Mononuclear cell (primary cell): ENCODE measurements around the gene BMP7. TPM values are rescaled to one million over a fixed set of nuclear protein-coding genes. Genes with fewer than 3 reads are reported as not detected.

Source experiments
- H3K27me3 ChIP-seq: 2 replicates; pipeline ENCODE4 v1.6.0; 2011; ENCODE audit warnings: low read length, control low read depth; ENCODE audit not compliant: insufficient read depth
- H3K4me1 ChIP-seq: 2 replicates; pipeline ENCODE4 v1.5.1; 2011; ENCODE audit warnings: mild to moderate bottlenecking, low read length, control low read depth; ENCODE audit not compliant: insufficient read depth
- H3K4me3 ChIP-seq: 2 replicates; pipeline ENCODE4 v1.5.1; 2011; ENCODE audit warnings: mild to moderate bottlenecking, low read length, moderate library complexity
- H3K9me3 ChIP-seq: 2 replicates; pipeline ENCODE4 v1.5.1; 2011; ENCODE audit warnings: low read depth, mild to moderate bottlenecking, control low read depth, low read length
- total RNA-seq: library from RNA; depleted of rRNA; stranded (reverse); fragments of >200 nt; gene quantifications from one replicate; pipeline ENCODE4 v1.2.3, GENCODE V29; 2012

BMP7 gene
- total RNA-seq, 1 donor = not detected

DNA sequence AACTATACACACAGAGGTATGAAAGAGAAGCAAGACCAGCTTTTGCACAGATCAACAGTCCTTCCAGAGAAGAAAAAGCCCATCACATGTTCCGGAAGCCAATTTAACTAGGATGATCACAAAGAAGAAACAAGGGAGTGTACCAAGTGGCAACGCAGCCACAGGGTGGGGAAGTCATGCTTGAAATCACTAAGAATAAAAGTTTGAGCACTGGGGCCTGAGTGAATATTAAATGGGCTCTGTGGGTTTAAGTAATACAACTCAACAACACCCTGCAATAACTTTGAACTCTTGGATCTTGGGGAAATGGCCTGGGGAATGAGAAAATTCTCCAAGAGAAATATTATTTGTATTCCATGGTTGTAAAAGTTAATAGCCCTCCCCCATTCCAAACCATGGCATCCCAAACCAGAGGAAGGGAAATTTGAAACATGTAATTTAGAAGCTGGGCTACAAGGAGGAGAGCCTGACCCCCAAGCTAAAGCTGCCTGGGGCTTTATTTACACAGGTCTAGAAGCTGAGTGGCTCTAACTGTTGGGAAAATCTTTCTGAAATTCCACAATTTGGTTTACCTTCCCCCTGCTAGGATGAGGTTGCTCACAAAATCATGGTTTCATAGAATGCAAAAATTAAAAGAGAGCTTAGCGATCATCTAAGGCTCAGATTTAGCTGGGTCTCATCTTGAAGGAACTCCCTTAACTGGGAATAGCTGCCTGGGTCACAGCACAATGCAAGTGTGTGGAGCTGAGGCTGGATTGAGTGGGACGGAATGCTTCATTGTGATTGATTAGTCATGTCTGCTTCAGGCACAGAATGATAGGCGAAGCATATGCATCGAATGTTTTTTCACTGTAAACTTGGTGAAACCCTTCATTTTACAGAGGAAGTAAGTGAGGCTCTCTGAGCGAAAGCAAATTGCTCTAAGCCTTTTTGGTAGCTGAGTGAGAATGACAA, 143.6 kb downstream of the BMP7 start:
- no peaks in the 10 kb centered on the region for H3K9me3 ChIP-seq
- no peaks in the 10 kb centered on the region for H3K27me3 ChIP-seq
- no peaks in the 10 kb centered on the region for H3K4me1 ChIP-seq
- no peak overlapping the region for H3K4me3 ChIP-seq

- Histone ChIP-seq H3K4me1 (no peaks in the 10 kb centered on the region), H3K27me3 (no peaks in the 10 kb centered on the region), H3K9me3 (no peaks in the 10 kb centered on the region), H3K4me3 (no peak overlapping the region)
These were observed 147.5 kb downstream of the BMP7 start for GRCh38 chr20:57118964-57119363.

Other genes with a start within 250 kb of the BMP7 start
- not detected for gene SPO11, start 63.2 kb upstream of the BMP7 start, total RNA-seq
- gene RAE1, start 84.6 kb upstream of the BMP7 start, total RNA-seq = 37.6 TPM
- gene RBM38, start 124.8 kb upstream of the BMP7 start, total RNA-seq = 242 TPM